Aorta (tissue), 5 donors: ENCODE measurements around the gene WNT10A. TPM values are rescaled to one million over a fixed set of nuclear protein-coding genes. Genes with fewer than 3 reads are reported as not detected.
"Not testable (repeated sequence)": the region's sequence is repeated elsewhere in the genome, so short reads cannot be mapped to it uniquely, and the experiment has no call there.

ENCODE experiments used
- ATAC-seq: fragments of 200-7000 bp; cut with Tn5 transposase; one replicate; pipeline ENCODE4 v1.9.1; 2022; ENCODE audit warnings: moderate library complexity; ENCODE audit not compliant: low FRiP score
- DNase-seq, 2 donors: peaks; one replicate each; pipeline ENCODE4 v3.0.0-alpha.2; 2020
- H3K27ac ChIP-seq, 2 donors: one replicate each; pipeline ENCODE4 v1.5.1; 2013; ENCODE audit warnings: low read length in 2 of 2, mild to moderate bottlenecking in 2 of 2, moderate library complexity in 2 of 2, control low read depth in 1 of 2, inconsistent platforms in 1 of 2, low read depth in 1 of 2
- H3K27me3 ChIP-seq, 2 donors: one replicate each; pipeline ENCODE4 v1.6.1; 2013; ENCODE audit warnings: control low read depth in 1 of 2, low read length in 1 of 2, mild to moderate bottlenecking in 1 of 2, moderate library complexity in 1 of 2; ENCODE audit not compliant: insufficient read depth in 2 of 2, control insufficient read depth in 1 of 2
- H3K36me3 ChIP-seq, 2 donors: one replicate each; pipeline ENCODE4 v1.6.1; 2013; ENCODE audit warnings: control low read depth in 1 of 2, low read length in 1 of 2, mild to moderate bottlenecking in 1 of 2; ENCODE audit not compliant: insufficient read depth in 2 of 2, control insufficient read depth in 1 of 2
- H3K4me1 ChIP-seq, 2 donors: one replicate each; pipeline ENCODE4 v1.6.1; 2013; ENCODE audit warnings: low read length in 2 of 2, control low read depth in 1 of 2, mild to moderate bottlenecking in 1 of 2, moderate library complexity in 1 of 2; ENCODE audit not compliant: insufficient read depth in 2 of 2, control insufficient read depth in 1 of 2
- H3K4me3 ChIP-seq, 2 donors: one replicate each; pipeline ENCODE4 v1.5.1; 2013; ENCODE audit warnings: low read length in 2 of 2, control low read depth in 1 of 2, mild to moderate bottlenecking in 1 of 2
- H3K9me3 ChIP-seq: one replicate; pipeline ENCODE4 v1.6.1; 2013; ENCODE audit warnings: mild to moderate bottlenecking, low read length; ENCODE audit not compliant: control insufficient read depth
- WGBS, 2 donors: extraction: QIAGEN DNeasy Blood & Tissue Kit; methylation state at CpG; one replicate each; pipeline ENCODE4 v1.1.7; 2013; 5-methylcytosine and 5-hydroxymethylcytosine counted together
- intact Hi-C, 2 donors: fragments of 100-400 bp; cut with DNase I; formaldehyde crosslinking; loops; one replicate each; pipeline versions ENCODE4 v1.14.2 to v1.15.0; 2022
- polyA plus RNA-seq, 2 donors: library from polyadenylated mRNA; stranded (reverse); fragments of 200-250 nt; gene quantifications; one replicate each; pipeline ENCODE4 v1.2.3, GENCODE V29; 2013
- total RNA-seq, 2 donors: library from RNA; stranded (reverse); fragmentation: NEBNext Ultra II Directional; extraction: Animal tissue kit (Norgen Biotek cat#: 25700); gene quantifications; one replicate each; pipeline ENCODE4 v1.2.1, GENCODE V29; 2021
- donor health status: healthy with polysubstance abuse.
- donor health status: Bipolar disorder and iron deficiency.
- donor health status: DM: no; HTN: no; CAD: no.
- donor health status: DM: no; HTN: no; CAD: no.
- donor health status: DM: yes; HTN: yes; CAD: no.

The WNT10A gene
- total and polyA plus RNA-seq, 4 donors: not detected

GRCh38 chr2:218925434-218925833 lies 44.8 kb downstream of the WNT10A start:
- Histone ChIP-seq H3K27ac (no peak overlapping the region), H3K9me3 (no peaks in the 10 kb centered on the region), H3K27me3 (peaks cover 0 to 1% of the 10 kb centered on the region in 2 donors), H3K4me3 (no peak overlapping the region), H3K4me1 (no peaks in the 10 kb centered on the region), H3K36me3 (no peaks in the 10 kb centered on the region)
- 72 to 79% methylated on average over 2 of the region's 2 CpGs for WGBS, 2 donors
- intact Hi-C loops: no loop called here
- DNase-seq: no peak
- ATAC-seq: no peak

GRCh38 chr2:218927422-218927821 lies 46.8 kb downstream of the WNT10A start:
- no peaks in the 10 kb centered on the region for H3K9me3 ChIP-seq
- H3K27me3 ChIP-seq: peaks cover 0 to 1% of the 10 kb centered on the region in 2 donors
- ATAC-seq: no peak
- no peak for DNase-seq
- intact Hi-C loops: no loop called here
- no peaks in the 10 kb centered on the region for H3K4me1 ChIP-seq
- no peaks in the 10 kb centered on the region for H3K36me3 ChIP-seq
- no peak overlapping the region for H3K4me3 ChIP-seq
- WGBS, 2 donors: 78 to 83% methylated on average over 2 of the region's 2 CpGs
- H3K27ac ChIP-seq: no peak overlapping the region

DNA sequence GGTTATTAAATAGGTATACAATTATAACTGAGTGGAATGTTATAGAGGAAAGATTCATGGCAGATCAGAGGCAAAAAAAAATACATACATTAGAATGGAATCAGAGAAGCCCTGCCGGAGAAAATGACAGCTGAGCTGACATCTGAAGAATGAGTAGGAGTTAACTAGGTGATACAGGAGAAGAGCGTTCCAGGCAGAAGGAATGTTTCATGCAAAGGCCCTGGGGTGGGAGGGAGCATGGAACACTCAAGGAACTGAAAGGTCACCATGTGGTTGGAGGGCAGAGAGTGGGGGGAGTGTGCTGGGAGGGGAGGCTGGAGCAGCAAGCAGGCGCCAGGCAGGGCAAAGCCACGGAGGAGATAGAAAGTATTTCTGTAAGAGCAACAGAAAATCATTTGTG lies 47.2 kb downstream of the WNT10A start:
- H3K36me3 ChIP-seq: no peaks in the 10 kb centered on the region
- H3K27ac ChIP-seq: no peak overlapping the region
- WGBS, 2 donors: 74 to 78% methylated on average over 4 of the region's 4 CpGs
- no peak overlapping the region for H3K4me3 ChIP-seq
- H3K4me1 ChIP-seq: no peaks in the 10 kb centered on the region
- intact Hi-C loops: no loop called here
- H3K9me3 ChIP-seq: no peaks in the 10 kb centered on the region
- no peak for DNase-seq
- peaks cover 0 to 1% of the 10 kb centered on the region in 2 donors for H3K27me3 ChIP-seq
- ATAC-seq: no peak

GRCh38 chr2:218930488-218930887 lies 49.8 kb downstream of the WNT10A start:
- ATAC-seq, intact Hi-C loops, H3K4me3 ChIP-seq, H3K4me1 ChIP-seq, H3K27ac ChIP-seq, H3K27me3 ChIP-seq, H3K36me3 ChIP-seq, DNase-seq, H3K9me3 ChIP-seq: not testable (repeated sequence)
- 92 to 94% methylated on average over 5 to 9 of the region's 10 CpGs for WGBS, 2 donors

GRCh38 chr2:218931751-218932150 lies 51.1 kb downstream of the WNT10A start:
- H3K27ac ChIP-seq, H3K4me1 ChIP-seq, DNase-seq, H3K36me3 ChIP-seq, ATAC-seq, H3K27me3 ChIP-seq, intact Hi-C loops, H3K9me3 ChIP-seq, H3K4me3 ChIP-seq: not testable (repeated sequence)
- 90 to 93% methylated on average over 12 to 23 of the region's 25 CpGs for WGBS, 2 donors

Other genes with a start within 250 kb of the WNT10A start
- 10 to 100 TPM; 27.7 to 32.9 TPM for gene ZNF142, start 221.2 kb upstream of the WNT10A start, total RNA-seq
- gene ZNF142, start 221.2 kb upstream of the WNT10A start, polyA plus RNA-seq: 10 to 100 TPM in 1 of 2 donors, 1 to 10 TPM in 1; 3.4 to 10.9 TPM
- gene BCS1L, start 221.2 kb upstream of the WNT10A start, total RNA-seq: 10 to 100 TPM; 21.1 to 32.7 TPM
- gene BCS1L, start 221.2 kb upstream of the WNT10A start, polyA plus RNA-seq: 100 to 1,000 TPM in 1 of 2 donors, 10 to 100 TPM in 1; 12.5 to 111 TPM
- 10 to 100 TPM; 22.1 to 24.0 TPM for gene RNF25, start 208.8 kb upstream of the WNT10A start, total RNA-seq
- gene RNF25, start 208.8 kb upstream of the WNT10A start, polyA plus RNA-seq: 10 to 100 TPM; 10.9 to 28.0 TPM
- gene STK36, start 208.8 kb upstream of the WNT10A start, total RNA-seq: 10 to 100 TPM; 21.8 to 45.8 TPM
- gene STK36, start 208.8 kb upstream of the WNT10A start, polyA plus RNA-seq: 10 to 100 TPM in 1 of 2 donors, 1 to 10 TPM in 1; 8.0 to 46.4 TPM
- gene TTLL4, start 170.0 kb upstream of the WNT10A start, total RNA-seq: 10 to 100 TPM; 22.3 to 36.3 TPM
- 10 to 100 TPM in 1 of 2 donors, 1 to 10 TPM in 1; 1.9 to 28.8 TPM for gene TTLL4, start 170.0 kb upstream of the WNT10A start, polyA plus RNA-seq
- gene CYP27A1, start 98.7 kb upstream of the WNT10A start, total RNA-seq: 10 to 100 TPM; 31.9 to 50.6 TPM
- 10 to 100 TPM; 19.3 to 40.4 TPM for gene CYP27A1, start 98.7 kb upstream of the WNT10A start, polyA plus RNA-seq
- 1 to 10 TPM in 1 of 2 donors, under 1 TPM in 1; 0.19 to 1.0 TPM for gene PRKAG3, start 49.0 kb upstream of the WNT10A start, total RNA-seq
- gene PRKAG3, start 49.0 kb upstream of the WNT10A start, polyA plus RNA-seq: under 1 TPM; 0.13 to 0.20 TPM
- gene WNT6, start 21.0 kb upstream of the WNT10A start, total RNA-seq: 1 to 10 TPM in 1 of 2 donors, under 1 TPM in 1; 0.88 to 2.1 TPM
- gene WNT6, start 21.0 kb upstream of the WNT10A start, polyA plus RNA-seq: not detected
- gene CDK5R2, start 78.8 kb downstream of the WNT10A start, total RNA-seq: not detected
- gene CDK5R2, start 78.8 kb downstream of the WNT10A start, polyA plus RNA-seq: not detected
- not detected for gene FEV, start 104.3 kb downstream of the WNT10A start, total RNA-seq
- gene FEV, start 104.3 kb downstream of the WNT10A start, polyA plus RNA-seq: 1 to 10 TPM in 1 of 2 donors, not detected in 1; 1.9 TPM
- not detected for gene CRYBA2, start 112.6 kb downstream of the WNT10A start, total RNA-seq
- not detected for gene CRYBA2, start 112.6 kb downstream of the WNT10A start, polyA plus RNA-seq
- gene CFAP65, start 160.7 kb downstream of the WNT10A start, total RNA-seq: not detected
- gene CFAP65, start 160.7 kb downstream of the WNT10A start, polyA plus RNA-seq: under 1 TPM in 1 of 2 donors, not detected in 1; 0.15 TPM
- not detected for gene IHH, start 180.1 kb downstream of the WNT10A start, total RNA-seq
- gene IHH, start 180.1 kb downstream of the WNT10A start, polyA plus RNA-seq: 1 to 10 TPM in 1 of 2 donors, under 1 TPM in 1; 0.05 to 2.0 TPM